Mammary epithelial cell (primary cell): ENCODE results near the gene MIS18A.

Experiments
- EZH2 ChIP-seq: IDR thresholded peaks from 2 replicates; pipeline ENCODE4 v1.6.1; 2012; ENCODE audit warnings: low read length, inconsistent platforms, borderline replicate concordance
- TF ChIP-seq, protein P1 (sequence below), 2 donors: IDR thresholded peaks in 1 of 2; conservative IDR thresholded peaks in 1 of 2; 2 replicates each; pipeline ENCODE4 v1.5.1; 2011 to 2012; ENCODE audit warnings: inconsistent platforms in 2 of 2, low read length in 2 of 2, mild to moderate bottlenecking in 2 of 2, control low read depth in 1 of 2, low read depth in 1 of 2; ENCODE audit not compliant: insufficient read depth in 1 of 2; ENCODE audit errors: extremely low read depth in 1 of 2

GRCh38 chr21:32248571-32249461 lies 30.0 kb downstream of the MIS18A start:
- TF ChIP-seq, protein P1, sequence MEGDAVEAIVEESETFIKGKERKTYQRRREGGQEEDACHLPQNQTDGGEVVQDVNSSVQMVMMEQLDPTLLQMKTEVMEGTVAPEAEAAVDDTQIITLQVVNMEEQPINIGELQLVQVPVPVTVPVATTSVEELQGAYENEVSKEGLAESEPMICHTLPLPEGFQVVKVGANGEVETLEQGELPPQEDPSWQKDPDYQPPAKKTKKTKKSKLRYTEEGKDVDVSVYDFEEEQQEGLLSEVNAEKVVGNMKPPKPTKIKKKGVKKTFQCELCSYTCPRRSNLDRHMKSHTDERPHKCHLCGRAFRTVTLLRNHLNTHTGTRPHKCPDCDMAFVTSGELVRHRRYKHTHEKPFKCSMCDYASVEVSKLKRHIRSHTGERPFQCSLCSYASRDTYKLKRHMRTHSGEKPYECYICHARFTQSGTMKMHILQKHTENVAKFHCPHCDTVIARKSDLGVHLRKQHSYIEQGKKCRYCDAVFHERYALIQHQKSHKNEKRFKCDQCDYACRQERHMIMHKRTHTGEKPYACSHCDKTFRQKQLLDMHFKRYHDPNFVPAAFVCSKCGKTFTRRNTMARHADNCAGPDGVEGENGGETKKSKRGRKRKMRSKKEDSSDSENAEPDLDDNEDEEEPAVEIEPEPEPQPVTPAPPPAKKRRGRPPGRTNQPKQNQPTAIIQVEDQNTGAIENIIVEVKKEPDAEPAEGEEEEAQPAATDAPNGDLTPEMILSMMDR (conservative IDR thresholded peaks at IDR 0.05 in 1 of 2, IDR thresholded peaks at IDR 0.05 in 1 of 2; ENCODE audit: extremely low read depth in 1 of 2, insufficient read depth in 1 of 2, low read depth in 1 of 2, low read length in 2 of 2) = no peak
- TF ChIP-seq EZH2 = no peak
